Activated T-cell treated with anti-CD3 and anti-CD28 coated beads, Interleukin-2, amount 50 U/mL, for 1 hour (primary cell): ENCODE data around the gene LDAF1.
"Not testable (repeated sequence)": the region's sequence is repeated elsewhere in the genome, so short reads cannot be mapped to it uniquely, and the experiment has no call there.

Experiments used
- DNase-seq: peaks from one replicate; pipeline ENCODE4 v3.0.0-alpha.2; 2020

Gene LDAF1

DNA sequence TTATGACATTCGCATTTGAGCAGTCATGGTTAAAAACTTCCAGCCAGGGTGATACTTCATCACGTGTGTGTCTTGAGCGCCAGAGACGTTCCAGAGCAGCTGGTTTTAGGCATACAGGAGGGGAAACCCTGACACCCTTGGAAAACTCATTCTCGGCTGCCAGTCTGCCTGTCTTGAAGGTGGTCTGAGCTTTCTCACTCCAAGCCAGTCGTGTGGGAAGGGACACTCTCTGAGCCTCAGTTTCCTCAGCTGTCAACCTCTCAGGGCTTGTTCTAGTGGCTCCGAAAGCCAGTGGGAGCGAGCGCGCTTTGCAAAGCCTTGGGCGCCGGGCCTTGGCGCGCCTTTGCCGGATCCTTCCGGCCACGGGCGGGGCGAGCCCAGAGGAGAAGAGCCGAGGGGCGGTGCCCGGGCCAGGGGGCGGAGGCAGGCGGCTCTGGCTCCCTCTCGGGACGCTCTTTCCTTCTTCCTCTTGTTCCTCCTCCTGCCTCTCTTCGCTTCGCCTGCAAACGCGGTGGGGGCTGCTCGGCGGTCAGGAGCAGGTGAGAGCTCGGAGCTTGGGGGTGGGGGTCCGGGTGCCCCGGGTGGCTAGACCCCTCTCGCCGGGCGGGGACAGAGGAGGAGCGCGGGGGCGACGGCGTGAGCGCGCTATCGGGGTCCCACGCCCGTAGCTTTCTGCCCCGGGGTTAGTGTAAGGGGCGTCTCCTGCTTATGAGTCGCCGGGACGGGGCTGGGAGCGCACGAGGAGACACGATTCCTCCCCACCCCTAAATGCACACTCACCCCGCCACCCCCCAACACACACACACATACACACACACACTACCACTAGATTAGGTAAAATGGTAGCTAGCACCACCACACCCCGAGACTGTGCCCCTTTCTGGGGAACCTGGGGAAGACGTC, at the start of gene LDAF1:
Gene LDAF1, plus strand, starts transcription at position 467 of the 903 bp plus-strand sequence. CDS start 2,509 bp downstream, outside the sequence.
- peak; percentile 82 for DNase-seq

DNA sequence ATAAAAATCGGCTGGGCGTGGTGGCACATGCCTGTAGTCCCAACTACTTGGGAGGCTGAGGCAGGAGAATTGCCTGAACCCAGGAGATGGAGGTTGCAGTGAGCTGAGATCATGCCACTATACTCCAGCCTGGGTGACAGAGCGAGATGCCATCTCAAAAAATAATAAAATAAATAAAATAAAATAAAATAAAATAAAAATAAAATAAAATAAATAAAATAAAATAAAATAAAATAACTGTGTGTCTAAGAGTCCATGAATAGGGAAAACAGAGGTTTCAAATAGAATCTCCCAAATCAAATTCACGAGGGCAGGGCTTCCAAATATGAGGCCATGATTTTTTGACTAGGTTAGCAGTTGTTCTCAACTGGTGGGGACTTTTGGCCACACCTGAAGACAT, 42.9 kb upstream of the LDAF1 start:
- DNase-seq = not testable (repeated sequence)

- no peak for DNase-seq
Measured at GRCh38 chr16:21116148-21116693, 42.3 kb upstream of the LDAF1 start.

DNA sequence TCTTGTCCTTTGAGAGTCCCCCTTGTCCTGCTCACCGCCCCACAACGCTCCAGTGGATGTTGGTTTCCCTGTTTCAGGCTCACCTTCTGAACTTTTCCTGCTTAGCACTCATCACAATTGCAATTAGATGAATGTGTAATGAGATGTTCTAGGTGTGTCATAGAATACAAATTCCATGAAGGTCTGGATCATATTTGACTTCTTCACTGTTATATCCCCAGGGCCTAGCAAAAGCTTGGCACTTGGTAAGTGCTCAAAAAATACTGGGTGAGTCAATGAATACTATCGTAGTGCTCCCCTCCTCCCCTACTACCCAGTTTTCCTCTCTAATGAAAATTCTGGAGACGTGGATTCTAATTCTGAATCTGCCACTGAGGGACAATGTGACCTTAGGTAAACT, 40.9 kb upstream of the LDAF1 start:
- DNase-seq = no peak

- DNase-seq = no peak
Measured at GRCh38 chr16:21120976-21121520, 37.4 kb upstream of the LDAF1 start.

GRCh38 chr16:21125191-21125590, 33.3 kb upstream of the LDAF1 start:
- no peak for DNase-seq

GRCh38 chr16:21126518-21126917, 32.0 kb upstream of the LDAF1 start:
- no peak for DNase-seq

DNA sequence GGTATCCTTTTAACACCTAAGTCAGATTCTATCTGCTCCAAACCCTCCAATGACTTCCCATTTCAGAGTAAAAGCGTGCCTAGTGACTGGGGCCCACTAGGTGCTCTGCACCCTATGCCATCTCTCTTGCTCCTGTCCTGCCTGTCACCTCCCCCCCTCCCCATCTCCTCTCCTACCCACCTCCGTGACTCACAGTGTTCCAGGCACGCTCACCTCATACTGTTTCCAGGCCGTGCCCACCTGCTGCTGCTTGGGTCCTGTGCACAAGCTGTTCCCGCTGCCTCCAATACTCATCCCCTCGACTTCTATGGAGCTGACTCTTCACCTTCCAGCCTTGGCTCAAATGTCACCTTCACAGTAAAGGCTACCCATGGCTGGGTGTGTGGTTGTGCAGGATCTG, 29.5 kb upstream of the LDAF1 start:
- no peak for DNase-seq

DNA sequence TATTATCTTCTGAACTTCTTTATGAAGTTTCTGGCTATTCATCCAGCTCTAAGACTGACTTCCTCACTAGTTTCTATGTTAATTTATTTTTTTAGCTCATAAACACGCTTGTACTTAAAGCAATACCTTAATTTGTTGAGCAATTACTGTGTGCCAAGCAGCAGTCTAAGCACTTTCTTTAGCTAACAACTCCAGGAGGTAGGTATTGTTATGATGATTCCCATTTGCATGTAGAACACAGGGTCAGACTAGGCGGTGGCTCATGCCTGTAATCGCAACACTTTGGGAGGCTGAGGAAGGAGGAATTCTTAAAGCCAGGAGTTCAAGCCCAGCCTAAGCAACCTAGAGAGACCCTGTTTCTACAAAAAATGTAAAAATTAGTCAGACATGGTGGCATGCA, 27.7 kb upstream of the LDAF1 start:
- DNase-seq = no peak

DNA sequence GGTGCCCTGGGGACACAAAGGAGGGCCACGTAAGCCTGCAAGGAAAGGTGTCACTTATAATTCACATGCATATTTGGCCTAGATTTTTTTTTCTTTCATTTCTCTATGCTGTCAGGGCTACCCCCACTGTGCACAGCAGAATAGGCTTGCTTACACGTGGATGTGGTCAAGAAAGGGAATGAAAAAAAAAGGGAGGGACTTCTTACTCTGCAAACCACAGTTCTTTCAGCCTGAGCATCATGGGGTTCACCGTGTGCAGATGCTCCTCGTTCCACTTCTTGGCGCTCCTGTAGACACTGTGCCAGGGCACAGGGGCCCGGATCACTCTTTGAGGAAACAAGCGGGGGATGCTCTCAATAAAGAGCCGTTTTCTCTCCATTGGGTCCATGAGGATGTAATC, 24.4 kb upstream of the LDAF1 start:
- DNase-seq = no peak

GRCh38 chr16:21145738-21146137, 12.7 kb upstream of the LDAF1 start:
- DNase-seq = no peak

DNA sequence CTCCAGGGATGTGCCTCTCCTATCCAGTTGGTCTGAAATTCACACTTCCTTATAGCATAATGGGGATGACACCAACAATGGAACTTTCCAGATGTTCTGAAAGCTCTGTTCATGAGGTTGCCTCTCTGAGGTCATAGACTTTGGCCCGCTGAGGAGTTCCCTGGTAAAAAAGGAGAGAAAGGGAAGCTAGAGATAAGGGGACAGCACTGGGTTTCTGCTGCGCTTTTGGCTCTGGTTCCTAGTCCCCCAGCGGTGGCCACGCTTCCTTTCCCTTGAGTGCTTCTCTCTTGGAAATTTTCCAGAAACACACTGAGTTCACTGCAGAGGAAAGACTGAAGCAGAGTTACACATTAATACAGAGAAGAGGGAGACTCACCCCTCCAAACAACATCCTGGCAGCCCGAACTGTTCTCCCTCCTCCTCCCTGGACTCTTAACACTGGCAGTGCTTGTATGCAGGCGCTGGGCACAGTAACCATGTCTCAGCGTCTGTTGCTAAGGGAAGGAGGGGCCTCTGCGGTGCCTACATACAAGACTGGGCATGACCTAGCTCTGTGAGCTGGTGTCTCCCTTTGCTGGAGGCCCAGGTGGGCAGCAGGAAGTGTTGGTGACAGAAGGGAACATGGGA, 8.0 kb upstream of the LDAF1 start, which contains the start of gene DNAH3:
Gene DNAH3, minus strand, starts transcription at position 472 of the 627 bp plus-strand sequence. CDS start 527 bp downstream, outside the sequence.
- no peak for DNase-seq

GRCh38 chr16:21152160-21153030, 6.1 kb upstream of the LDAF1 start:
- DNase-seq = not testable (repeated sequence)

GRCh38 chr16:21153124-21153729, 5.2 kb upstream of the LDAF1 start:
- DNase-seq = not testable (repeated sequence)

- not testable (repeated sequence) for DNase-seq
Measured at GRCh38 chr16:21156011-21156410, 2.5 kb upstream of the LDAF1 start.

DNA sequence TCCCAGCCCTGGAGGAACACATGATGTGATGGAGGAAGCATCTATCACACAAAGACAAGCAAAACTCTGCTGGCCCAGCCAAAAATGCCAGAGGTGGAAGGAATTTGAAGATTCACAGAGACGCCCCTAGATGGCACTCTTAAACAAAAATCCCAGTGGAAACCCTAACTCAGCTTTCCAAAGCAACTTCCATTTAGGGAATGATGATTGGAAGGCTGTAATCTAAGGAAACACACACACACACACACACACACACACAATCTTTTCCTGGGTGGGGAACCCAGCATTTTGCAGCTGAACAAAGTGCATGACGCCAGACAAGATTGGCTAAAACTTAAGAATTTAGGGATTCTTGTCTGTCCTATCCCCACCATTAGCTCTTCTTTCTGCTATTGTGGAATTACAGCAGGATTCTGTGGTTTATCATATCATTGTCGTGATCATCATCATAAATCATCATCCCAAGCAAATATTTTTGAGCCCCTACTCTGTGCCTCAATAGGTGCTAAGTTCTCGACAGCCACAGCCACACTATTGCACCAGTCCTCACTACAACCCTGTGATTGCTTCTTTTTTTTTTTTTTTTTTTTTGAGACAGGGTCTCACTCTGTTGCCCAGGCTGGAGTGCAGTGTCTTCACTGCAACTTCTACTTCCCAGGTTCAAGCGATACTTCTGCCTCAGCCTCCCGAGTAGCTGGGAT, 1.6 kb upstream of the LDAF1 start:
- no peak for DNase-seq

DNA sequence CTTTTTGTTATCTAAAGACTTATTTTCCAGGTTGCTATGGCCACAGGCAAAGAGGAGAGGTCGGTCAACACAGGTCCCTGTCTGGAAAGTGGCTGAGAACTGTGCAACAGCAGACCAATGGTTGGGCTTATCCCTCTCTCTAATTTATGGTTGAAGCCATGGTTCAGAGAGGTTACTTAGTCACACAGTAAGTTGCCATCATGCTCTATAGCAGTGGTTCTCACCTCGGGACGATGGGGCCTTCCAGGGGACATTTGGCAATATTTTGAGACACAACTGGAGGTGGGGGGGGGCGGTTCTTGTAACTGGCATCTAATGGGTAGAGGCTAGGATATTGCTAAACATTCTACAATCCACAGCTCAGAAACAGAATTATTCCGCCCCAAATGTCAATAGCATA, 842 bp upstream of the LDAF1 start:
- DNase-seq = no peak

DNA sequence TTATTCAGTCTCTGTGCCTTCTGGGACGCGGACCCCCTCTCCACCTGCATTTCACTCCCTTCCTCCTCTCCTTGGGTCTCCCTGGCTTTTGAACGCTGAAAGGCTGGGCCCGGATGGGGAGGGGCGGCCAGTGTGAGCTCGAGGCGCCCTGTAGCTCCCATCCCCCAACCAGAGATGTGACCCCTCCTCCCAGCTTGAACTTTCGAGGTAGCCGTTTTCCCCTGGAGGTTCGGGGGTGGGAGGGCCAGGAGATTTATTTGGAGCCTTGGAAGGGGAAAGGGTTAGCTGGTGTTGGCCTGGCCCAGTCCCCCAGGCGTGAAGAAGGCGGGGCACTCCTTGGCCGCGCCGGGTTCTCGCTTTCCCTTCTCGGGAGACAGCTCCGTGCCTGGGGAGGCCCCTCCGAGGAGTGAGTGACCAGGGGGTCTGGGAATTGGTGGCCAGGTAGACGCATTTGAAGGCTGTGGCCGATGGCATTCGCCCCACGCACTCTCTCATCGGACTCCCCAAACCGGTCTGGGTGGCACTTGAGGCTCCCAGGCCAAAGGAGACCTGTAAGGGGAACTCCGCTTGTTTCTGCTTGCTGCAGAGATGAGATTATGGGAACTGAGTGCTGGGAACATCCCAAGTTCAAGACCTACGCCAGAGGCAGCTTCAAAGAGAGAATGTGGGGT, 942 bp downstream of the LDAF1 start:
- peak; percentile 28 for DNase-seq

- no peak for DNase-seq
Measured at GRCh38 chr16:21160276-21160675, 1.8 kb downstream of the LDAF1 start.

DNA sequence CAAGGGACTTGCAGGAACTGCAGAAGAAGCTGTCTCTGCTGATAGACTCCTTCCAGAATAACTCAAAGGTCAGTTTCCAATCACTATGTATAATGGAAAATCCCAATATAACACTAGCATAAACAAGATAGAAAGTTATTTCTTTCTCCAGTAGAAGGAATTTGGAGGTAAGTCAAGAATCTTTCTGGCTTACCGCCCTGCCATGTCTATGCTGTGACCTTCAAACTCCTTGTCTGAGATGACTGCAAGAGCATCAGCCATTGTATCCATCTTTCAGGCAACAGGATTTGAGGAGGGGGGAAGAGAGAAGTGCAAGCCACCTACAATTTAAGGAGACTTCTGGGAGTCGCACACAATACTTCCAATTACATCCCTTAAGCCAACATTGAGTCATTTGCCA, 2.7 kb downstream of the LDAF1 start:
- DNase-seq = no peak

GRCh38 chr16:21162661-21163151, 4.2 kb downstream of the LDAF1 start:
- no peak for DNase-seq
